ENCODE results near the gene OSBPL1A. TPM values are rescaled to one million over a fixed set of nuclear protein-coding genes. Genes with fewer than 3 reads are reported as not detected.

Gene OSBPL1A
- total and polyA plus RNA-seq, 11 donors, result 32.8 to 85.4 (median 71.0) TPM

GRCh38 chr18:24306201-24306600 is 91.4 kb downstream of the OSBPL1A start:
- 96 to 99% (median 97%) methylated on average over 2 of the region's 2 CpGs for WGBS, 4 donors
- DNase-seq, result no peak
- no peak overlapping the region for H3K4me3 ChIP-seq
- no peaks in the 10 kb centered on the region for H3K27me3 ChIP-seq
- peaks cover 0 to 5% (median 0%) of the 10 kb centered on the region in 9 donors for H3K36me3 ChIP-seq
- no peak for TF ChIP-seq CTCF (IDR thresholded peaks at IDR 0.05)
- TF ChIP-seq POLR2A (IDR thresholded peaks at IDR 0.05), result no peak
- H3K9me3 ChIP-seq, result no peaks in the 10 kb centered on the region
- ATAC-seq, result no peak
- no peak overlapping the region for H3K27ac ChIP-seq
- no peaks in the 10 kb centered on the region for H3K4me1 ChIP-seq
- intact Hi-C loops (cut with DNase I), result no loop called here

GRCh38 chr18:24300703-24301102 is 96.9 kb downstream of the OSBPL1A start:
- Histone ChIP-seq H3K4me1 (no peaks in the 10 kb centered on the region), H3K9me3 (no peaks in the 10 kb centered on the region), H3K4me3 (no peak overlapping the region), H3K27me3 (no peaks in the 10 kb centered on the region), H3K36me3 (peaks cover 0 to 5% (median 0%) of the 10 kb centered on the region in 9 donors), H3K27ac (no peak overlapping the region)
- no peak for TF ChIP-seq CTCF (IDR thresholded peaks at IDR 0.05)
- TF ChIP-seq POLR2A (IDR thresholded peaks at IDR 0.05), result no peak
- intact Hi-C loops (cut with DNase I), result no loop called here
- DNase-seq, result no peak
- WGBS, 4 donors, result 86 to 96% (median 95%) methylated on average over 3 of the region's 3 CpGs
- ATAC-seq, result no peak

- no peaks in the 10 kb centered on the region for H3K27me3 ChIP-seq
- H3K4me1 ChIP-seq, result no peaks in the 10 kb centered on the region
- 81 to 87% (median 85%) methylated on average over 3 of the region's 3 CpGs for WGBS, 4 donors
- no peak overlapping the region for H3K4me3 ChIP-seq
- no peak for ATAC-seq
- no peak overlapping the region for H3K27ac ChIP-seq
- no peak for DNase-seq
- no peak for TF ChIP-seq CTCF (IDR thresholded peaks at IDR 0.05)
- TF ChIP-seq POLR2A (IDR thresholded peaks at IDR 0.05), result no peak
- intact Hi-C loops (cut with DNase I), result loop anchor here in 1 of 10 donors (10.0 kb wide), 1 partner anchor 79 kb away; no protein-coding TSS in a partner anchor
- peaks cover 0 to 3% (median 0%) of the 10 kb centered on the region in 12 donors for H3K9me3 ChIP-seq
- H3K36me3 ChIP-seq, result no peaks in the 10 kb centered on the region
Measured at GRCh38 chr18:24296276-24296675, 101.3 kb downstream of the OSBPL1A start.

- 86 to 89% (median 87%) methylated on average over 12 of the region's 12 CpGs for WGBS, 4 donors
- peaks cover 0 to 3% (median 0%) of the 10 kb centered on the region in 12 donors for H3K9me3 ChIP-seq
- intact Hi-C loops (cut with DNase I), result loop anchor here in 1 of 10 donors (10.0 kb wide), 1 partner anchor 82 kb away; no protein-coding TSS in a partner anchor
- no peaks in the 10 kb centered on the region for H3K27me3 ChIP-seq
- ATAC-seq, result no peak
- no peak overlapping the region for H3K4me3 ChIP-seq
- no peaks in the 10 kb centered on the region for H3K36me3 ChIP-seq
- H3K27ac ChIP-seq, result no peak overlapping the region
- TF ChIP-seq CTCF (IDR thresholded peaks at IDR 0.05), result no peak
- TF ChIP-seq POLR2A (IDR thresholded peaks at IDR 0.05), result no peak
- DNase-seq, result no peak
- H3K4me1 ChIP-seq, result no peaks in the 10 kb centered on the region
Measured at GRCh38 chr18:24293254-24293653, 104.4 kb downstream of the OSBPL1A start.

All from heart left ventricle (tissue), 16 donors.